Prostate gland (tissue), 2 donors: ENCODE data around the gene ACAA1.

Source experiments
- POLR2A ChIP-seq: fragments of 450-650 bp; IDR thresholded peaks from one replicate; pipeline ENCODE4 v1.6.1; 2016; ENCODE audit warnings: antibody characterized with exemption, mild to moderate bottlenecking
- POLR2AphosphoS5 ChIP-seq: sonication (generic); formaldehyde crosslinking; IDR thresholded peaks from one replicate; pipeline ENCODE4 v1.6.1; 2017; ENCODE audit warnings: antibody characterized with exemption
- TF ChIP-seq, protein P1 (sequence below), 4 experiments: fragments of 200-600 bp in 2 of 4; fragments of 450-650 bp in 2 of 4; sonication (generic) in 2 of 4; IDR thresholded peaks; 1 replicate in 3 of 4; 2 replicates in 1 of 4; pipeline ENCODE4 v1.5.1; 2016 to 2019; ENCODE audit warnings: antibody characterized with exemption in 4 of 4, mild to moderate bottlenecking in 2 of 4, moderate library complexity in 2 of 4

DNA sequence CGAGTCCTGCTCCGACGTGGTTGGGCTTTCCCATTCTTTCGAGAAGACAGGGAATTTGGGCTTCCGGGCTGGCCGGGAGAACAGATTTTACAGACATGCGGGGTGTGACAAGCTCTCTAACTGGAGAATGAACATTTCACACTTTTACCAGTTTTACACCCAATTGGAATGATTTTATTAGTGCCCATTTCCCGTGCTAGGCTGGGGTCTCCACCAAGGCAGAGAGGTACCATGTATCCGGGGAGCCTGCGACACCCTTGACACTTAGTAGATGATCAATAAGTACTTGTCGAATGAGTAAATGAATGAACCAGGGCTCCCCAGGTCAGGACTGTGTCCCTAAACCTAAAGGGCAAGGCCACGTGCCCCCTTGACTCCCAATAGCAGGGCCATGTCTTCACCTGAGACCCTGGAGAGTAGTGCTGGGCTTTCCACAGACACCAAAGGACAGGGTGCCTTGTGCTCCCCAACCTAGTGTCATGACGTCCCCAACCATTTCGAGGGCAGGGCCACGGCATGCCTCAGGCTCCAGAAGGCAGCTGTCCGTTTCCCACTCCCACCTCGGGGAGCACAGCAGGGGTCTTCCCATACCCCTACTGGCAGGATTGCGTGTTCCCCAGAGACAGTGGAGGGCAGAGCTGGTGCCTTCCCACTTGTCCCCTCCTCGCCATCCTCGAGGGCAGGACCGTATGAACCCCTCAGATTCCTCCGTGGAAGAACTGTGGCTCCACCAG is 855 bp upstream of the ACAA1 start:
- TF ChIP-seq, protein P1, sequence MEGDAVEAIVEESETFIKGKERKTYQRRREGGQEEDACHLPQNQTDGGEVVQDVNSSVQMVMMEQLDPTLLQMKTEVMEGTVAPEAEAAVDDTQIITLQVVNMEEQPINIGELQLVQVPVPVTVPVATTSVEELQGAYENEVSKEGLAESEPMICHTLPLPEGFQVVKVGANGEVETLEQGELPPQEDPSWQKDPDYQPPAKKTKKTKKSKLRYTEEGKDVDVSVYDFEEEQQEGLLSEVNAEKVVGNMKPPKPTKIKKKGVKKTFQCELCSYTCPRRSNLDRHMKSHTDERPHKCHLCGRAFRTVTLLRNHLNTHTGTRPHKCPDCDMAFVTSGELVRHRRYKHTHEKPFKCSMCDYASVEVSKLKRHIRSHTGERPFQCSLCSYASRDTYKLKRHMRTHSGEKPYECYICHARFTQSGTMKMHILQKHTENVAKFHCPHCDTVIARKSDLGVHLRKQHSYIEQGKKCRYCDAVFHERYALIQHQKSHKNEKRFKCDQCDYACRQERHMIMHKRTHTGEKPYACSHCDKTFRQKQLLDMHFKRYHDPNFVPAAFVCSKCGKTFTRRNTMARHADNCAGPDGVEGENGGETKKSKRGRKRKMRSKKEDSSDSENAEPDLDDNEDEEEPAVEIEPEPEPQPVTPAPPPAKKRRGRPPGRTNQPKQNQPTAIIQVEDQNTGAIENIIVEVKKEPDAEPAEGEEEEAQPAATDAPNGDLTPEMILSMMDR (IDR thresholded peaks at IDR 0.05): no peak
- TF ChIP-seq POLR2A (no peak), POLR2AphosphoS5 (no peak)
